COR-L47 (cell line): ENCODE results near the gene NNT.
"Not testable (repeated sequence)": the region's sequence is repeated elsewhere in the genome, so short reads cannot be mapped to it uniquely, and the experiment has no call there.

ENCODE experiments used
- DNase-seq: peaks from one replicate; lab custom pipeline; 2025; lab: John Stamatoyannopoulos, UW

NNT gene

GRCh38 chr5:43602461-43603343 is at the start of gene NNT:
TSS of gene NNT (plus strand) at chr5:43603180. CDS start at chr5:43609196, 6,016 bp downstream.
- DNase-seq: peak; percentile 68

GRCh38 chr5:43553381-43553780 is 49.6 kb upstream of the NNT start:
- no peak for DNase-seq

- no peak for DNase-seq
Observed at GRCh38 chr5:43554497-43554896, 48.5 kb upstream of the NNT start.

- DNase-seq: no peak
Observed at GRCh38 chr5:43555895-43556606, 46.9 kb upstream of the NNT start.

- DNase-seq: not testable (repeated sequence)
Observed at GRCh38 chr5:43556607-43556856, 46.4 kb upstream of the NNT start.

- DNase-seq: peak; percentile 75
Observed at GRCh38 chr5:43556857-43557542, 46.0 kb upstream of the NNT start, which contains the start of gene PAIP1. TSS of gene PAIP1 (minus strand) at chr5:43557077. CDS start at chr5:43556846, 231 bp downstream.

- no peak for DNase-seq
Observed at GRCh38 chr5:43560128-43560527, 42.9 kb upstream of the NNT start.

- no peak for DNase-seq
Observed at GRCh38 chr5:43561356-43561755, 41.6 kb upstream of the NNT start.

GRCh38 chr5:43563321-43563720 is 39.7 kb upstream of the NNT start:
- DNase-seq: no peak

GRCh38 chr5:43564289-43564850 is 38.6 kb upstream of the NNT start:
- no peak for DNase-seq

GRCh38 chr5:43565043-43565442 is 37.9 kb upstream of the NNT start:
- no peak for DNase-seq

- DNase-seq: no peak
Observed at GRCh38 chr5:43567967-43568366, 35.0 kb upstream of the NNT start.

GRCh38 chr5:43569236-43569746 is 33.7 kb upstream of the NNT start:
- DNase-seq: no peak

GRCh38 chr5:43570450-43571158 is 32.4 kb upstream of the NNT start:
- DNase-seq: no peak

GRCh38 chr5:43571237-43571636 is 31.7 kb upstream of the NNT start:
- DNase-seq: no peak

GRCh38 chr5:43572357-43572756 is 30.6 kb upstream of the NNT start:
- no peak for DNase-seq

GRCh38 chr5:43573058-43573457 is 29.9 kb upstream of the NNT start:
- DNase-seq: peak; percentile 6

GRCh38 chr5:43580402-43581210 is 22.4 kb upstream of the NNT start:
- not testable (repeated sequence) for DNase-seq

GRCh38 chr5:43581398-43581797 is 21.6 kb upstream of the NNT start:
- DNase-seq: no peak

GRCh38 chr5:43582082-43583005 is 20.6 kb upstream of the NNT start:
- no peak for DNase-seq
